IgD-negative memory B cell (primary cell): Measurements from ENCODE around the gene ATOH7. TPM values are rescaled to one million over a fixed set of nuclear protein-coding genes. Genes with fewer than 3 reads are reported as not detected.
"Not testable (repeated sequence)": the region's sequence is repeated elsewhere in the genome, so short reads cannot be mapped to it uniquely, and the experiment has no call there.

Experiments used
- H3K27ac Mint-ChIP-seq, 3 donors: one replicate each; pipeline ENCODE4 v1.8.0; 2020 to 2022; ENCODE audit warnings: mild to moderate bottlenecking in 3 of 3, mixed read lengths in 3 of 3, moderate library complexity in 1 of 3
- H3K27me3 Mint-ChIP-seq: one replicate; pipeline ENCODE4 v1.8.0; 2021; ENCODE audit warnings: mixed read lengths
- H3K36me3 Mint-ChIP-seq: one replicate; pipeline ENCODE4 v1.8.0; 2020; ENCODE audit warnings: mild to moderate bottlenecking, mixed read lengths
- H3K4me1 Mint-ChIP-seq, 3 donors: one replicate each; pipeline ENCODE4 v1.8.0; 2020 to 2022; ENCODE audit warnings: mixed read lengths in 3 of 3, mild to moderate bottlenecking in 1 of 3
- H3K4me3 Mint-ChIP-seq, 4 donors: one replicate each; pipeline ENCODE4 v1.8.0; 2020 to 2022; ENCODE audit warnings: mild to moderate bottlenecking in 4 of 4, mixed read lengths in 4 of 4, moderate library complexity in 3 of 4
- H3K9me3 Mint-ChIP-seq, 3 donors: one replicate each; pipeline ENCODE4 v1.8.0; 2020 to 2021; ENCODE audit warnings: mixed read lengths in 3 of 3, mild to moderate bottlenecking in 1 of 3
- polyA plus RNA-seq: library from polyadenylated mRNA; unstranded; fragments of 300-500 nt; fragmentation: Illumina TruSeq; gene quantifications from one replicate; pipeline ENCODE4 v1.2.3, GENCODE V29; 2021

ATOH7 gene
- polyA plus RNA-seq, 1 donor from 2014 or later: not detected

DNA sequence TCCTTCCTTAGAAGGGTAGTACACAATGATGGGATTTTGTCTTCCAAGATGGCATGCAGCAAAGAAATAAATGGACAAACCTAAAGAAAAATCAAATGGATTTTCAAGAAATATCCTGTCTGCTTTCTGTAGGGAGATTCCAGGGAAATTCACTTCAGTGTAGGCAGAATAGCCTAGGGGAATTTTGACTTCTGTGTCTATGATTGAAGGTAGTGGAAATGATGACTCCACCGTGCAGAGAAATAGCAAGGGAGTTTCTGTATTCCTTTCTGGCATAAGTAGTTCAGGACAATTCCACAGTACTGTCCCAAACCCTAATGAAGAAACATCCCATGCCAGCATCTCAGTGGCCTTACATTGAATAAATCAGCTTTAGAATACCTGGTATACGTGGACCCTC is 9.5 kb downstream of the ATOH7 start:
- no peak overlapping the region for H3K4me3 Mint-ChIP-seq
- peaks cover 0 to 2% (median 0%) of the 10 kb centered on the region in 3 donors for H3K4me1 Mint-ChIP-seq
- H3K27ac Mint-ChIP-seq: no peak overlapping the region
- H3K9me3 Mint-ChIP-seq: no peaks in the 10 kb centered on the region
- peaks cover 2% of the 10 kb centered on the region for H3K36me3 Mint-ChIP-seq
- H3K27me3 Mint-ChIP-seq: peaks cover 4% of the 10 kb centered on the region

- H3K27me3 Mint-ChIP-seq: no peaks in the 10 kb centered on the region
- H3K4me1 Mint-ChIP-seq: peaks cover 0 to 2% (median 0%) of the 10 kb centered on the region in 3 donors
- no peak overlapping the region for H3K27ac Mint-ChIP-seq
- H3K4me3 Mint-ChIP-seq: no peak overlapping the region
- no peaks in the 10 kb centered on the region for H3K9me3 Mint-ChIP-seq
- peaks cover 2% of the 10 kb centered on the region for H3K36me3 Mint-ChIP-seq
Measured at GRCh38 chr10:68221196-68221595, 10.7 kb downstream of the ATOH7 start.

DNA sequence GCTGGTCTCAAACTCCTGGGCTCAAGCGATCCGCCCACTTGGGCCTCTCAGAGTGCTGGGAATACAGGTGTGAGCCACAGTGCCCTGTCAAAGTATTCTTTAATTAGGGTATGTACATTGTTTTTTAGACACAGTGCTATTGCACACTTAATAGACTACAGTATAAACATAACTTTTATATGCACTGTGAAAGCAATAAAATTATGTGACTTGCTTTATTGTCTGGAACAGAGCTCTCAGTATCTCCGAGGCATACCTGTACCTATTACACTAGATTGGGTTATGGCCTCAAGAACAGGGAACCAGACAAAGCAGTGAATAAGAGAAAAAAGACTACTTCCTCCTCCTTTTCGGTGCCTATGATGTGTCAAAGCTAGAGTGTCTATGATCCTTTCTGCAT is 13.1 kb downstream of the ATOH7 start:
- peaks cover 0 to 2% (median 0%) of the 10 kb centered on the region in 3 donors for H3K4me1 Mint-ChIP-seq
- H3K27ac Mint-ChIP-seq: no peak overlapping the region
- no peak overlapping the region for H3K4me3 Mint-ChIP-seq
- peaks cover 3% of the 10 kb centered on the region for H3K27me3 Mint-ChIP-seq
- H3K36me3 Mint-ChIP-seq: peaks cover 2% of the 10 kb centered on the region
- no peaks in the 10 kb centered on the region for H3K9me3 Mint-ChIP-seq

DNA sequence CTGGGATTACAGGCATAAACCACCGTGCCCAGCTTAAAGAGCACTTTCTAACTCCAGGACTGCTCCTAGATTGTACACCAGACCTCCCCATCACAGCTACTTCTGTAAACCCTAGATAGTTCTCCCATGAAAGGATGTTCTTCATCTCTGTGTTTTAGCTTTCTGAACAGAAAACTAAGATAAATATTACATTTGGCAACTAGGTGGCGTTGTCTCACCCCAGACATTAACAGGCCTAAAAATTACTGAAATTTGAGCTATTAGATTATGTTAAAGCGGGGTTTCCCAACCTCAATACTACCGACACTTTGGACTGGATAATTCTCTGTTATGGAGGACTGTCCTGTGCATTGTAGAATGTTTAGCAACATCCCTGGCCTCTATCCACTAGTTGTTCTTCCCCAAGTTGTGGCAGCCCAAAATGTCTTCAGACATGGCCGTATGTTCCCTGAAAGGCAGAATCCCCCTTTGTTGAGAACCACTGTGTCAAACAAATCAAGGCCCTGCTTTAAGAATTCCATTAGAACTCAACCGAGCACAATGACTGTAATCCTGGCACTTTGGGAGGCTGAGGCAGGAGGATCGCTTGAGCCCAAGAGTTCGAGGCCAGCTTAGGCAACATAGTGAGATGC is 19.1 kb downstream of the ATOH7 start:
- H3K27me3 Mint-ChIP-seq: peaks cover 3% of the 10 kb centered on the region
- peaks cover 0 to 1% (median 0%) of the 10 kb centered on the region in 3 donors for H3K4me1 Mint-ChIP-seq
- no peak overlapping the region for H3K4me3 Mint-ChIP-seq
- H3K9me3 Mint-ChIP-seq: no peaks in the 10 kb centered on the region
- H3K27ac Mint-ChIP-seq: no peak overlapping the region
- no peaks in the 10 kb centered on the region for H3K36me3 Mint-ChIP-seq

DNA sequence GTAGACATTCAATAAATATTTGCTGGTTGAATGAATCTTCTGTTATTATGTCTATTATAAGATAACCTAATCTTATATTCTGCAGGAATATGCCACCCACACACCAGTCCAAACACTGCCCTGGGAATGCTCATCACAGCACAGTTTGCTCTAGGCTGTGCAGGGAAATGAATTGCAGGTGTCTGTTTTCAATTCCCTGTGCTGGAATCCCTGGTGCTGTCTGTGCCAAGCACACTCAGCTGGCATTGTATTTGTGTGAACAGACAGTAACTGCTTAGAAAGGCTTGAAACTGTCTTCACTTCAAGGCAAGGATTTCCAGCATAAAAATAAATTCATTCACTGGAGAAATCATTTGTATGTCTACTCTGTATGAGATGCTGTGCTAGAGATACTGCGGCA is 20.2 kb downstream of the ATOH7 start:
- Mint-ChIP-seq H3K27ac (no peak overlapping the region), H3K4me1 (peaks cover 0 to 1% (median 0%) of the 10 kb centered on the region in 3 donors), H3K36me3 (no peaks in the 10 kb centered on the region), H3K27me3 (peaks cover 3% of the 10 kb centered on the region), H3K4me3 (no peak overlapping the region), H3K9me3 (no peaks in the 10 kb centered on the region)

GRCh38 chr10:68208424-68209042 is 23.4 kb downstream of the ATOH7 start:
- Mint-ChIP-seq H3K4me3 (no peak overlapping the region), H3K9me3 (no peaks in the 10 kb centered on the region), H3K4me1 (peaks cover 0 to 1% (median 0%) of the 10 kb centered on the region in 3 donors), H3K27ac (no peak overlapping the region), H3K36me3 (peaks cover 3% of the 10 kb centered on the region), H3K27me3 (no peaks in the 10 kb centered on the region)

GRCh38 chr10:68202960-68203353 is 29.0 kb downstream of the ATOH7 start:
- peaks cover 3% of the 10 kb centered on the region for H3K36me3 Mint-ChIP-seq
- H3K9me3 Mint-ChIP-seq: no peaks in the 10 kb centered on the region
- H3K27ac Mint-ChIP-seq: no peak overlapping the region
- H3K4me3 Mint-ChIP-seq: no peak overlapping the region
- peaks cover 6% of the 10 kb centered on the region for H3K27me3 Mint-ChIP-seq
- no peaks in the 10 kb centered on the region for H3K4me1 Mint-ChIP-seq

GRCh38 chr10:68196701-68197100 is 35.2 kb downstream of the ATOH7 start:
- Mint-ChIP-seq H3K27me3 (peaks cover 8% of the 10 kb centered on the region), H3K27ac (no peak overlapping the region), H3K9me3 (peaks cover 0 to 5% (median 4%) of the 10 kb centered on the region in 3 donors), H3K4me1 (no peaks in the 10 kb centered on the region), H3K36me3 (no peaks in the 10 kb centered on the region), H3K4me3 (no peak overlapping the region)

DNA sequence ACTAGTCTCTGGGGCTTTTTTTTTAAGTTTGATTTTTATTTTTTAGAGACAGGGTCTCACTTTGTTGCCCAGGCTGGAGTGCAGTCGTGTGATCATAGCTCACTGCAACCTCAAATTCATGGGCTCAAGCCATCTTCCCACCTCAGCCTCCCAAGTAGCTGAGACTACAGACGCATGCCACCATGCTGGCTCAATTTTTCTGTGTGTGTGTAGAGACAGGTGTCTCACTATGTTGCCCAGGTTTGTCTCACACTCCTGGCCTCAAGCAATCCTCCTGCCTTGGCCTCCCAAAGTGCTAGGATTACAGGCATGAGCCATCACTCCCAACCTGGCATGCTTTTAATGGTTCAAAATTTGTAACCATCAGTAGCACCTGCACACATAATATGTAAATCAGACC is 36.1 kb downstream of the ATOH7 start:
- not testable (repeated sequence) for H3K36me3 Mint-ChIP-seq, H3K27me3 Mint-ChIP-seq, H3K27ac Mint-ChIP-seq, H3K9me3 Mint-ChIP-seq, H3K4me1 Mint-ChIP-seq, H3K4me3 Mint-ChIP-seq

DNA sequence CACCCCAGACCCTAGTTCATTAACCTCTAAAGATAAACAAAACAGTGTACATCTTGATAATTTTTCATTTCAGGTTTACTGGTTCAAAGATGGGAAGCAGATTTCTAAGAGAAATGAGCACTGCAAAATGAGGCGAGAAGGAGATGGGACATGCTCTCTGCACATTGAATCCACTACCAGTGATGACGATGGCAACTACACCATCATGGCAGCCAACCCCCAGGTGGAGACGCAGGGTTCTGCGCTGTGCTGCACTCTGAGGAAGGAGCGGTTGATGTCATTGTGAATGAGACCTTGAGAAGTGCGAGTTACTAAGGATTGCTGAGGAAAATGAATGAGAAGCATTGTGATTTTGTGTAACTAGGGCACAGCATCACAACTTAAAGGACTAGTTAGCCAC is 37.6 kb downstream of the ATOH7 start:
- no peaks in the 10 kb centered on the region for H3K36me3 Mint-ChIP-seq

GRCh38 chr10:68192113-68192512 is 39.8 kb downstream of the ATOH7 start:
- Mint-ChIP-seq H3K36me3 (no peaks in the 10 kb centered on the region), H3K4me3 (no peak overlapping the region), H3K27ac (no peak overlapping the region), H3K9me3 (peaks cover 0 to 5% (median 4%) of the 10 kb centered on the region in 3 donors), H3K4me1 (peaks cover 0 to 2% (median 0%) of the 10 kb centered on the region in 3 donors), H3K27me3 (peaks cover 3% of the 10 kb centered on the region)

More for the DNA sequence above, 37.6 kb downstream of the ATOH7 start:
- peaks cover 0 to 5% (median 4%) of the 10 kb centered on the region in 3 donors for H3K9me3 Mint-ChIP-seq
- peaks cover 3% of the 10 kb centered on the region for H3K27me3 Mint-ChIP-seq
- H3K4me3 Mint-ChIP-seq: no peak overlapping the region
- no peak overlapping the region for H3K27ac Mint-ChIP-seq
- H3K4me1 Mint-ChIP-seq: no peaks in the 10 kb centered on the region

GRCh38 chr10:68188835-68189234 is 43.1 kb downstream of the ATOH7 start:
- Mint-ChIP-seq H3K4me3 (no peak overlapping the region), H3K27me3 (peaks cover 12% of the 10 kb centered on the region), H3K27ac (no peak overlapping the region), H3K36me3 (peaks cover 1% of the 10 kb centered on the region), H3K4me1 (peaks cover 0 to 2% (median 0%) of the 10 kb centered on the region in 3 donors), H3K9me3 (peaks cover 0 to 5% (median 4%) of the 10 kb centered on the region in 3 donors)

- H3K4me3 Mint-ChIP-seq: no peak overlapping the region
Measured at GRCh38 chr10:68185085-68185484, 46.8 kb downstream of the ATOH7 start.

GRCh38 chr10:68184546-68184945 is 47.4 kb downstream of the ATOH7 start:
- Mint-ChIP-seq H3K27me3 (peaks cover 10% of the 10 kb centered on the region), H3K27ac (no peak overlapping the region), H3K4me1 (peaks cover 0 to 2% (median 0%) of the 10 kb centered on the region in 3 donors), H3K4me3 (no peak overlapping the region), H3K36me3 (peaks cover 1% of the 10 kb centered on the region), H3K9me3 (no peaks in the 10 kb centered on the region)

More at GRCh38 chr10:68185085-68185484, 46.8 kb downstream of the ATOH7 start:
- H3K27ac Mint-ChIP-seq: peak overlapping the region in 1 of 3 donors; percentile 46
- H3K27me3 Mint-ChIP-seq: peaks cover 10% of the 10 kb centered on the region
- H3K4me1 Mint-ChIP-seq: peaks cover 0 to 2% (median 0%) of the 10 kb centered on the region in 3 donors
- peaks cover 1% of the 10 kb centered on the region for H3K36me3 Mint-ChIP-seq
- no peaks in the 10 kb centered on the region for H3K9me3 Mint-ChIP-seq
